HUDEP-2 (cell line): ENCODE measurements around the gene TK2.
A peak's percentile ranks its signal among the peaks of the same experiment; 100 is the strongest.
"Not testable (repeated sequence)": the region's sequence is repeated elsewhere in the genome, so short reads cannot be mapped to it uniquely, and the experiment has no call there.

Source experiments
- DNase-seq, 76 experiments: peaks; one replicate each; lab custom pipeline; 2025; ENCODE audit not compliant: unreplicated experiment in 76 of 76; lab: John Stamatoyannopoulos, UW

The TK2 gene

DNA sequence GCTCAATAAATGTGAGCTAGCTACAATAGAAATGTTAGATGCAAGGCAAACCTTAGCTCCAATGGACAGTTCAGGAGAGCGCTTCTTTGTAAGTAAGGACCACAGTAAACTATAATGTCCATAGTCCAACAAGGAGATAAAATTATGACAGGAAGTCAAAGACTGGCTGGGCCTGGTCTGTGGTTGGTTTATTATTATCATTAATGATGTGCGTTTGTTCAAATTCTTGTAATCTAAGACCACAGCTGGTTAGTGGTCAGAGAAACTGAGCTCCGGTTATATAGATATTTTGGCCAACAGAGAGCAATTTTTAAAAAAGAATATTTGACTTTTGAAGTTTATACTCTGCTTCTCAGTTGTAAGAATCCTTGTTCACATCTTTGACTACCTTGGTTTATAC, 24.6 kb upstream of the TK2 start:
- no peak for DNase-seq

DNA sequence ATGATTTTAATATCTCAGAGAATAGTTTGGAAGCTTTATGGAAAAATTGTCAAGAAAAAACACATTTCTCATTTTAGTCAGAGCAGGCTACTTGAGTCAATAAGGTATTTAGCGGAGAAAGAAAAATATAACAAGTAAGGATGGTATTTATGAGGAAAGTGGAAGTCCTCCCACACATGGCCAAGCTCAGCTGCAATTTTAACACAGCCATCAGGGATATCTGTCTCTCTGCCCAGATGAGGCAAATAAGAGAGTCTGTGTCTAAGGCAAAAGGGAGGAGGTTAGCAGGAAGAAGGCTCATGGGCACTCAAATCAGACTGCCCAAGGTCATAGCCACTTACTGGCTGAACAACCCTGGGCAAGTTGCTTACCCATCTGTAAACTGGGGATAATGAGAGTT, 24.2 kb upstream of the TK2 start:
- no peak for DNase-seq

DNA sequence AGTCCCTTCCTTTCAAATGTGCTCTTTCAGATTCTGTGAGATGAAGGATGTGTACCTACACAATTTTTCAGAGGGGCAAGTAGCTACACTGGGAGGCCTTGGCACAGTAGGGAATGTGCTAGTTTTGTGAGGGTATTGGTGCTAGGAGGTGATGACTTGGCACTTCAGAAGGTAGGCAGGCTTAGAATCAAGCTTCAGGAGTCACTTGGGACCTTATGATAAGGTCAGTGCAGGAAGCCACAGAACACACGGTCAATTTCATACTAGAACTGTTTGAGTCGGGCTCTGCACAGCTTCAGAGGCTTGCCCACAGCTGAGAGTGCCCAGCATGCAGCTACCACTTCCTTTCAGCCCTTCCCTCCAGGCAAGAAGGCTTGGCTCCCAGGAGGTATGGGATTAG, 22.4 kb upstream of the TK2 start:
- DNase-seq = peak in 10 of 76 experiments; percentile 10 to 23 (median 18)

DNA sequence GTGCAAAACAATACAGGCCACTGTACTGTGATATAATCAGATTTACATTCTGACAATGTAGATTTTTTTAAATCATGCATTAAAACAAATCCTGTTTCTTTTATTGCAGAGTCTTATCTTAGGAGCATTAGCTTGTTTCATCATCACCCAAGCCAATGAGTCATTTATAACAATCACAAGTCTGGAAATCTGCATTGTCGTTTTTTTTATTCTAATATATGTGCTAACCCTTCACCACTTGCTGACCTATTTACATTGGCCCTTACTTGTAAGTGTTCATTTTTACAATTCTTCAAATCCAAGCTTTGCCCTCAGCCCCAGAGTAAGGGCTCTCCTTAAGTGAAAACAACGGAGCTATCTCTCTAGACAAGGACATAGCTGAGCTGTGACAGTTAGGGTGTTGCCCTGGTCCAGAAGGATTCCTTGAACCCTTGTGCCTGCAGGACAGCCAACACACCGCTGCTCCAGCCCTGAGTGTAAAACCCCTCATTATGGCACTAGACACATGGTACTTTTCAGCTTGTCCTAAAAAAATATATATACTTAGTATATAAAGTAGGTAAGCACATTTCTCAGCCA, 20.0 kb upstream of the TK2 start:
- peak in 8 of 76 experiments; percentile 14 to 46 (median 22) for DNase-seq

DNA sequence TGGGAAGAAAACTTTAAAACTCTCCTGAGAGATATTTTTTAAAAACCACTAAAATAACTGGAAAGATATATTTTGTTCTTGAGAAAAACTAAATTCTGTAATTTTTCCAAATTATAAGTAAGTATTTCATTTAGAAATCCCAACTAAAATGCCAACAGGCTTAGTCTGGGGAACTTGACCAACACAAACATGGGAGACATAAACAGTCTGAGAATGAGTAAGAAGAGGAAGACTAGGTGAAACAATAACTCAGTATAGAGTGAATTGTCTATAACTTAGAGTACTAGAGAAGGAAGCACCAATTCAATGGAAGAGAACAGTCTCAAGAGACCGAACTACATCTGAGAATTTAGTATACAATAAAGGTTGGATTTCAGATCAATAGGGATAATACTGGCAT, 19.2 kb upstream of the TK2 start:
- DNase-seq = no peak

DNA sequence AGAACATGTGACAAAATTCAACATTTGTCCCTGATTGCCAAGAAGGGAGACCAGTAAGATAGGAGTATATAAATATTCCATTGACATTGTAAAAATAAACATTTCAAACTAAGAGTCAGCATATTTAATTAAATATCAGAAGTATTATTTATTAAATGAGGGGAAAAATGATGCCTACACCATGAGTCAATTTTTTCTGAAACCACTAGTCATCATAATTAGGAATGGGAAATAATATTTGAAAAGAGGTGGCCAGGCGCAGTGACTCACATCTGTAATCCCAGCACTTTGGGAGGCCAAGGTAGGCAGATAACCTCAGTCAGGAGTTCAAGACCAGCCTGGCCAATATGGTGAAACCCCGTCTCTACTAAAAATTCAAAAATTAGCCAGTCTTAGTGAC, 18.4 kb upstream of the TK2 start:
- DNase-seq = no peak

DNA sequence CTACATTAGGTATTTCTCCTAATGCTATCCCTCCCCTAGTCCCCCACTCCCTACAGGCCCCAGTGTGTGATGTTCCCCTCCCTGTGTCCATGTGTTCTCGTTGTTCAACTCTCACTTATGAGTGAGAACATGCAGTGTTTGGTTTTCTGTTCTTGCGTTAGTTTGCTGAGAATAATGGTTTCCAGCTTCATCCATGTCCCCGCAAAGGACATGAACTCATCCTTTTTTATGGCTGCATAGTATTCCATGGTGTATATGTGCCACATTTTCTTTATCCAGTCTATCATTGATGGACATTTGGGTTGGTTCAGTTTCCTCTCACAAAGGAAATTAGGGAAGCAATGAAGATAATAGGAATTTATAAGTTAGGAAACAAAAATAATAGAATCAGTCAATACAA, 17.3 kb upstream of the TK2 start:
- DNase-seq = not testable (repeated sequence)

DNA sequence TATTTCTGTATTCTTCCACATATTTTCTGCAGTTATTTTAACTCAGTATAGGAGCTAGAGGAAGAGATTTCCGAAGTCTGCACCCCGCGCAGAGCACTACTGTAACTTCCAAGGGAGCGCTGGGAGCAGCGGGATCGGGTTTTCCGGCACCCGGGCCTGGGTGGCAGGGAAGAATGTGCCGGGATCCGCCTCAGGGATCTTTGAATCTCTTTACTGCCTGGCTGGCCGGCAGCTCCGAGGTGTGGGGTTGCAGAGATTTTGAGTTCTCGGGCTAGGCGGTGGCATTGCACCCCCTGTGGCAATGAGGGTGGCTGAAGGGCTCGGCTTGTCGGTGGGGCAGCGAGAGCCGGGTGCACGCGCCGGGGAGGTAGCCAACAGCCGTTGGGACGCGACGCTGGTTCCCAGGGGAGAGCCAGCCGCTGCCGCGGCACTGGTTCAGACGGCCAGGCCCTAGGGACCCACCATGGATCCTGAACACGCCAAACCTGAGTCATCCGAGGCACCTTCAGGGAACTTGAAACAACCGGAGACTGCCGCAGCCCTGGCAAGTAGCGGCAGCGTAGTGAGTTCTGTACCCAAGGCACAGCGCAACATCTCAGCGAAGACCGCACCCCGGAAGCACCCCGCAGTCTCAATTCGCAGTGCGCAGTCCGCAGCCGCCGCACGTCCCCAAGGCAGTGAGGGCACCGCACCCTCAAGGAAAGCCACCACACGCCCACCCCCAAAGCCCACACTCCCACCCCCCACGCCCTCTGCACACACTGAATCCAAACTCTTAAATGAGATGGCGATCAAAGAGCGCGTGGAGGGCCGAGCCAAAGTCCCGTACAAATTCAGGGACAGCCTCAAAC, 16.4 kb upstream of the TK2 start, which contains the start of gene CMTM1:
Gene CMTM1, plus strand, starts transcription at position 389 of the 851 bp plus-strand sequence. Its CDS starts 75 bp downstream, at position 464.
- no peak for DNase-seq

DNA sequence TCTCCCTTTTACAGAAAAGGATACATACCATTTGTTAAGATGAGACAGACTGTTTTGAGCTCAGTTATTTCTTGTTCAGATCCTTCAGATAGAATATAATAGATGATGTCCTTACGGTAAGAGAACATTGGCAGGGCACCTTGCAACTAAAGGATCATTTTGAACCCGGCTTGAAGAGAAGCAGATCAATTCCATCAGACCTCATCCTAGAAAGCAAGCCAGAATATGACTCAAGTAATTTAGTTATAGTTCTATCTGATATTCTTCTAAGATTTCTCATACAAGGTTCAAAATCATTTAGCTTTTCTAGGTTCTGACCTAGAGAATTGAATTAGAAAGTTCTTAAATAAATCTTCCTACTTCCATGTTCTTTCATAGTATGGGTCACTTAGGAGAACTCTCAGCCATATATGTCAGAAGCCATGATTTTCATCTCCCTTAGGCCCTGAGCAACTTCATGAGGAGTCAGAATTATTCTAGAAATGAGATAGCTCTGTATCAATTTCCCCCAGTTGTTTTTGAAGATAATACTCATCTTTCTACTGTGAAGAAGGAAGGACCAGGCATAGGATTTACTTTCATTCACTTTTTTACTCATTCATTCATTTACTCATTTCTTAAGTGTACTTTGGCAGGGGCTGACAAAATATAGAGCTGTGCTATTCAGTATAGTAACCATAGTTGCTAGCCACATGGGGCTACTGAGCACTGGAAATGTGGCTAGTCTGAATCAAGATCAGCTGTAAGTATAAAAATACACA, 13.8 kb upstream of the TK2 start:
- no peak for DNase-seq

DNA sequence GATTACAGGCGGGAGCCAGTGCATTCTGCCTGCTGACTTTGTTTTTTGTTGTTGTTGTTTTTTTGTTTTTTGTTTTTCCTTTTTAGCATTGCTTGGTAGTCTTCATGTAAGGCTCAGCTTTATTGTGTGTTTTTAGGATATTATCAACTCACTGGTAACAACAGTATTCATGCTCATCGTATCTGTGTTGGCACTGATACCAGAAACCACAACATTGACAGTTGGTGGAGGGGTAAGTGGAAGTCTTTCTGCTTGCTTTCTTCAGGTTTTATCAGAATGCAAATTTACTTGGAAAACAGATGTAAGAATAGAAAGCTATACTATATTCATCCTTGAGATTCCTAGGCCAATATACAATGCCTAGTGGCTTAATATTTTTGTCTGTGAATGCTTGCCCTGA, 13.1 kb upstream of the TK2 start:
- peak in 28 of 76 experiments; percentile 7 to 69 (median 32) for DNase-seq

DNA sequence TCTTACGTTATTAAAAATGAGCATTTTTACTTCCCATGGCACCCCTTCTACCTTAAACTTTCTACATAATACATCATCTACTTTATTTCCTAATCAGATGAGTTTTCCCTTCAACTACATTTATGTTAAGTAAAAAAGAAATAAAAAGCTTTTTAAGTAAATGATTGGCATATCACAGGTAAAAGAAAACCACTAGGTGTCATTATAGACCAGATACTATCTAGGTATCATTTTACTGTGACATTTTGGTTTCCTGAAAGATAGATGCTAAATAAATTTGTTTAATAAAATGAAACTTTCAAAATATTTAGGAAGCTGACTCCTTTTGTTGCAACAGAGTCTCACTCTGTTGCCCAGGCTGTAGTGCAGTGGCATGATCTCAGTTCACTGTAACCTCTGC, 12.5 kb upstream of the TK2 start:
- DNase-seq = no peak

DNA sequence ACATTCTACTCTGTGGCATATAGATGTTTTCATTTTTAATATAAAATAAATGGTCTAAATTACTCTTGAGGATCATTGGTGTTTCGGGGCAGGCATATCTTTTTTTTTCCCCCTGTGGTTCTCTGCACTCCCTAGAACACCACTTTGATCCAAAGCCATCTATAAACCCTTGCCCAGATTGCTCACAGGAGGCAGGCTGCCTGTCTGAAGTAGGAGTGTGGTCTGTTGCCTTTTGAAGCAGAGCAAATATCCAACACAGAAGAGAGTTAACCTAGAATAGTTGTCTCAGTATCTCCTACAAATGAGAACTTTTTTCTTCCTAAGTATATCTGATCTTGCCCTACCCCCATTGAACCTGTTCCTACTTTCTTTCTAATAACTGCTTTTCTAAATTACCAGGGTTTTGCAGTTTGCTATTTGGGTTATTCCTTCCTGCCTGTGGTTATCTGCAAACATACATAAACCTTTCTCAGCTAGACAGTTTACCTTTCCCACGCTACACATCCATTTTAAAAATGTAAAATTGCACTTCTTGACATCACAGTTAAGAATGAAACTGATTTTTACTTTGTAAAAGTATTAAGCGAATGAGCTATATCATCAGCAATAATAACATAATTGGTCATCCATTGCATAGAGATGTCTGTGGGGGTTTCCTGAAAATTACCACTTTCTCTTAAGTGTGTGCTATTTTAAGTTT, 11.6 kb upstream of the TK2 start:
- no peak for DNase-seq

DNA sequence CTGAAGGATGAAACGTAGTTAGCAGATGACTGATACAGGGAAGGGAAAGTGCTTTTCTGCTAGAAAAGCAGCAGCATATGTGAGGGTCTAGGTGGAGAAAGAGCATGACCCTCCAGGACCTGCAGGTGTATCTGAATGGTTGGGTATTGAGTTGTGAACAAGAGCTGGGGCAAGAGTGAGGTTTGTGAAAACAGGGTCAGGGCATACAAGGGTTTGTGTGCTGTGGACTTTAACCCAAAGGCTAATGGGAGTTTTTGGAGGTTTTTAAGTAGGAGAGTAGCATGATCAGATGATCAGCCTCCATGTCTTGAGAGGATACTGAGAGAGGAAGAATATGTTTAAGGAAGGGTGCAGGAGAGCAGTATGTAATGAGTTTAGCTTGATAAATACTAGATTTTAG, 10.2 kb upstream of the TK2 start:
- no peak for DNase-seq

DNA sequence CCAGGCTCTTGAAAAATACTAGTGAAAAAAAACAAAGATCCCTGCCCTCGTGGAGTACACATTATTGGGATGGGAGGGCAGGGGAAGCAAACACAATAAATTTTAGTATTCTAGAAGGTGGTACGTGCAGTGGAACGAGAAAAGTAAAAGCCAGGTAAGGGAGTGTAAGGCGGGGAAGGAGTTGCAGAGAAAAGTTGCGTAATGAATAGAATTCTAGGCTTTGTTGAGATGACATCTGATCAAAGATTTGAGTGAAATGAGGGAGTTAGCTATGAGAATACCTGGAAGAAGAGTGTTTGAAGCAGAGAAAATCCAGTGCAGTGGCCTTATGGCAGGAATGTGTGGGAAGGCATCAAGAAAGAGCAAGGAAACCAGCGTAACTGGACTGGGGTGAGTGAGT, 4.6 kb upstream of the TK2 start:
- DNase-seq = no peak

DNA sequence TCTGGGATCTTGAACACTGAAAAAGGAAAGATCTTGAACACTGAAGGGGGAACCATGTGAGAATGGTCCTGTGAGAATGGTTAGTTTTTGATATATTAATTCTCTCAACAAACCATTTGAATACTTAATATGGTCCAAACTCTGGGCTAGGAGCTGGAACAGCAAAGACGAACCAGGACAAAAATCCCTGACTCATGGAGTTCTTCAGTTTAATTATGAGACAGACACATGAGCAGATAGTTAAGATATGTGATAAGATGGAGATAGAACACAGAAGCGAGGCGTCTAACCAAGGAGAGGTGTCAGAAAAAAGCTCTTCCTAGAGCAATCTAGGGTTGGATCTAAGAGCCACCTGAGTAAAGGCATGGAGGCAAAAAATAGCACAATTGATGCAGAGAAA, 4.1 kb upstream of the TK2 start:
- DNase-seq = no peak

DNA sequence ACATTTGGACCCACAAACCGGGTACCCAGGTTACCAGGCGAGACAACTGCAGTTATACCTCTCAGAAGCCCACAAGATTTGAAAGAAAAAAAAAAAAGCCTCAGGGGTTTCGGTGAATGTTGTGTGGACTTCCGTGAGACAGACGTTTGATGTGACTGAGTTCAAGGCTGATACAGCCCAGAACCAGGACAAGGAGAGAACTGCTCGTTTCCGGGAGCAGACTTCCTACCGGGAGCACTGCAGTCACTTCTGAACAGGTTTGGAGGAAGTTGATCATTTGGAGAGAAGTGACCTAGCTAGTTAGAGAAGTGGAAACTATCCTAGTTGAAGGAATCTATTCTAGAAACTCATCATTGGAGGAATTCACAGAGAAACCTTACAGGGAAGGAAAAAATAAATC, 3.3 kb upstream of the TK2 start:
- DNase-seq = no peak

DNA sequence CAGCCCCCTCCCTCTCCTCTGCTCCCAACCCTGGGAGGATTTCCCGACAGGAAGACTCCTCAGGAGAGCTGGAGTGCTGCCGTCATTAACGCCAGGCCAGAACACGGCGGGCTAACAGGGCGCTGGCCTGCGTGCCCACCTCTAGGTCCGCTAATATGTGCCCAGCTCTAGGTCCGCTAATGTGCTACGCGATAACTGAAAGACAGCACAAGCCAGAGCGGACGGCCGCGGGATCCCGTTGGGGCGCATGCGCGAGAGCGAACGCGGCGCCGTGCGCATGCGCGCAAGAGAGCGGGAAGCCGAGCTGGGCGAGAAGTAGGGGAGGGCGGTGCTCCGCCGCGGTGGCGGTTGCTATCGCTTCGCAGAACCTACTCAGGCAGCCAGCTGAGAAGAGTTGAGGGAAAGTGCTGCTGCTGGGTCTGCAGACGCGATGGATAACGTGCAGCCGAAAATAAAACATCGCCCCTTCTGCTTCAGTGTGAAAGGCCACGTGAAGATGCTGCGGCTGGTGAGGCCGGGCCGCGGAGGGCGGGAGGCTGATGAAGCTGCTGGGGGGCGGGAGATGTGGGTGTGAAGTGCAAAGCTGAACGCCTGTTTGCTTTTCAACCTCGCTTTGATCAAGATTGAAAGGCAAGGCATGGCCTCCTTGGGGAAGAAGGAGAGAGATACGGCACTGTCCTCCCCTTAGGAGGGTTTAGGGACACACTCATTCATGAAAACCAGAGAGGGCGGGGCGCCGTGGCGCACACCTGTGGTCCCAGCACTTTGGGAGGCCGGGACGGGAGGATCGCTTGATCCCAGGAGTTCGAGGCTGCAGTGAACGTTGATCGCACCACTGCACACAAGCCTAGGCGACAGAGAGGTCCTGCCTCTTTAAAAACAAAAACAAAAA, 2.6 kb upstream of the TK2 start, which contains the start of gene CKLF:
Gene CKLF, plus strand, starts transcription at position 291 of the 892 bp plus-strand sequence. Its CDS starts 140 bp downstream, at position 431.
- DNase-seq = peak in 73 of 76 experiments; percentile 22 to 92 (median 80)

DNA sequence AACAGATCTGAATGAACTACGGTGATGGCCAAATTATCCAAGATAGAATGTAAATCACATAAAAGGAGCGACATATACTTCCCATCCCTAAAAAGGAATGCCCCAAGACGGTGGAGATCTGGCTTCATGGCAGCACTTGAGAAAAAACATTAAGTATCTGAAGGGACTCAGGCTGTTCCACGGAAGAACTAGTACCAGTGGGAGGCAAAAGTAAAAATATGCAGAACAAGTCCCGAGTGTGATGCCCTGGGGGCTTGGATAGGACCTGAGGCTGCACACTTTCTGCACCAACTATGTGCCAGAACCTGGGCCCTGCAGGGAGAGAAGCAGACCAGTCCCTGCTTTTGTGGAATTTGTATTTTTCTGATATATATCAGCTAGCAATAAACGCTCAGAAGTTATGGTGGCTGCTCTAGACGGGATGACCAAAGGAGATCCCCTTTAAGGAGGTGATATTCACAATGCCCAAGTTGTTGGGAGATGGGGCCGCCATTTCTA, 1.9 kb upstream of the TK2 start:
- DNase-seq = no peak

DNA sequence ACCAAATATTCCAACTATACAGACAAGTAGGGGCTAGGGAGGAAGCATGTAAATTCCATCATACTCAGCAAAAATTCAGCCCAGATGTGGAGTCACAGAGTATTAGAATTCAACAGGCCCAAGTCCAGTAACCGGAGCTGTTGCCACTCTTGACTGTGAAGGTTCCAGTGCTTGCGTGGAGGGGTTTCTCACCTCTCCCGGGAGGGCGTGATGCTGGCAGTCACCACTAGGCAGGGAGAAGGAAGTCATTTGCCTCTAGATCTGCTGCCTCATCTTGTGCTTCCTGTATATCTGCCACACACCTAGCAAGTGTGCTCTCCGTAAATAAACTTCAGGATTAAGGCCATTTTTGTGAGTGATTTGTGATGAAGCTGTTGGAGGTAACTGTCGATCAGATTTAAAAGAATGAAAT, 1.4 kb upstream of the TK2 start:
- peak in 48 of 76 experiments; percentile 12 to 65 (median 36) for DNase-seq

DNA sequence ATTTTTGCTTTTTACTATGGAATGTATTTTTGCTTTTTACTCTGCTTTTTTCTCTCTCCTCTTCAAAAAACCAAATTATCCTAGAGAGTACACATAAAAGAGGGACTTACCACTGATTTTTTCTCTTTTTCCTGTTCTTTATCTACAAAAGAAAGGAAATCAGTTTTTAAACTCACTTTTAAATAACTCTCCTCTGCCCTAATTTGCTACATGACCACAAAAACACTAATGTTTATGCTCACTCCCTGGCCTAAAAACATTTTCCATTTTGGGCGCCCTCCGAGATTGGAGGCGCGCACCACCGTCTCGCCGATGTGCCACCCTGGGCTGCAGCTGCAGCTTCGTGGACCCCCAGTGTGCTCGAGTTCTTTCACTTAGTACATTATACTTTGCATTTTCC, 1.1 kb downstream of the TK2 start:
- DNase-seq = no peak
